ENCODE results near the gene ARHGEF28. TPM values are rescaled to one million over a fixed set of nuclear protein-coding genes. Genes with fewer than 3 reads are reported as not detected.

Gene ARHGEF28
- total and polyA plus RNA-seq, 8 donors = 14.9 to 36.2 (median 24.6) TPM

GRCh38 chr5:73693573-73694061, 67.6 kb downstream of the ARHGEF28 start:
- TF ChIP-seq CTCF (IDR thresholded peaks at IDR 0.05) = peak; percentile 22 to 45 (median 35)
- ATAC-seq (peak; percentile 64 to 84 (median 81)), DNase-seq (peak in 4 of 6 donors; percentile 14 to 49 (median 36)), FAIRE-seq (no peak)
- WGBS, 2 donors = 8 to 14% methylated on average over 4 of the region's 4 CpGs
- Histone ChIP-seq H3K27ac (peak overlapping the region in 1 of 4 donors; percentile 29), H3K36me3 (no peaks in the 10 kb centered on the region), H3K9me3 (no peaks in the 10 kb centered on the region), H3K4me3 (no peak overlapping the region), H3K4me1 (peaks cover 12 to 20% (median 17%) of the 10 kb centered on the region in 3 donors), H3K27me3 (no peaks in the 10 kb centered on the region)
- intact Hi-C loops (cut with DNase I) = no loop called here

GRCh38 chr5:73694089-73694488, 68.1 kb downstream of the ARHGEF28 start:
- TF ChIP-seq CTCF (IDR thresholded peaks at IDR 0.05) = no peak
- H3K4me3 ChIP-seq = no peak overlapping the region
- H3K4me1 ChIP-seq = peaks cover 12 to 20% (median 17%) of the 10 kb centered on the region in 3 donors
- WGBS, 2 donors = 36 to 44% methylated on average over 2 of the region's 2 CpGs
- ATAC-seq = peak in 3 of 4 donors; percentile 7 to 12 (median 11)
- no peaks in the 10 kb centered on the region for H3K27me3 ChIP-seq
- DNase-seq = no peak
- no peak for FAIRE-seq
- intact Hi-C loops (cut with DNase I) = no loop called here
- peak overlapping the region in 1 of 4 donors; percentile 29 for H3K27ac ChIP-seq
- H3K36me3 ChIP-seq = no peaks in the 10 kb centered on the region
- H3K9me3 ChIP-seq = no peaks in the 10 kb centered on the region

- TF ChIP-seq CTCF (IDR thresholded peaks at IDR 0.05) = no peak
- no peak for DNase-seq
- Histone ChIP-seq H3K9me3 (no peaks in the 10 kb centered on the region), H3K36me3 (no peaks in the 10 kb centered on the region), H3K27me3 (no peaks in the 10 kb centered on the region), H3K4me3 (no peak overlapping the region), H3K4me1 (peaks cover 12 to 20% (median 17%) of the 10 kb centered on the region in 3 donors), H3K27ac (no peak overlapping the region)
- intact Hi-C loops (cut with DNase I) = no loop called here
- FAIRE-seq = no peak
- no peak for ATAC-seq
- 90 to 94% methylated on average over 3 of the region's 3 CpGs for WGBS, 2 donors
Observed at GRCh38 chr5:73698011-73698410, 72.0 kb downstream of the ARHGEF28 start.

- Histone ChIP-seq H3K4me3 (no peak overlapping the region), H3K27me3 (no peaks in the 10 kb centered on the region), H3K4me1 (no peaks in the 10 kb centered on the region), H3K27ac (no peak overlapping the region), H3K36me3 (no peaks in the 10 kb centered on the region), H3K9me3 (no peaks in the 10 kb centered on the region)
- no peak for TF ChIP-seq CTCF (IDR thresholded peaks at IDR 0.05)
- intact Hi-C loops (cut with DNase I) = no loop called here
- DNase-seq (no peak), ATAC-seq (peak in 2 of 4 donors; percentile 25 to 42), FAIRE-seq (no peak)
- 58 to 61% methylated on average over 3 of the region's 3 CpGs for WGBS, 2 donors
Observed at GRCh38 chr5:73701566-73701965, 75.6 kb downstream of the ARHGEF28 start.

GRCh38 chr5:73702534-73702933, 76.5 kb downstream of the ARHGEF28 start:
- DNase-seq (no peak), FAIRE-seq (no peak), ATAC-seq (no peak)
- H3K4me3 ChIP-seq = no peak overlapping the region
- 79 to 93% methylated on average over 1 of the region's 1 CpG for WGBS, 2 donors
- H3K27me3 ChIP-seq = no peaks in the 10 kb centered on the region
- H3K36me3 ChIP-seq = no peaks in the 10 kb centered on the region
- intact Hi-C loops (cut with DNase I) = no loop called here
- H3K9me3 ChIP-seq = no peaks in the 10 kb centered on the region
- TF ChIP-seq CTCF (IDR thresholded peaks at IDR 0.05) = no peak
- H3K4me1 ChIP-seq = no peaks in the 10 kb centered on the region
- H3K27ac ChIP-seq = no peak overlapping the region

Data from pancreas (tissue), 10 donors.